Liver (tissue), 3 donors: Measurements from ENCODE around the gene FBXO34.

Source experiments
- EGR1 ChIP-seq, 2 donors: IDR thresholded peaks; 2 replicates each; pipeline ENCODE4 v1.6.1; 2016 to 2018; ENCODE audit warnings: antibody characterized with exemption in 2 of 2, low read depth in 2 of 2
- FOXA1 ChIP-seq: IDR thresholded peaks from 2 replicates; pipeline ENCODE4 v1.6.1; 2016; ENCODE audit warnings: antibody characterized with exemption
- GABPA ChIP-seq, 2 donors: IDR thresholded peaks in 1 of 2; conservative IDR thresholded peaks in 1 of 2; 2 replicates each; pipeline ENCODE4 v1.6.1; 2016; ENCODE audit warnings: antibody characterized with exemption in 2 of 2, mild to moderate bottlenecking in 1 of 2, moderate library complexity in 1 of 2
- JUND ChIP-seq, 2 donors: IDR thresholded peaks; 2 replicates each; pipeline ENCODE4 v1.6.1; 2016; ENCODE audit warnings: antibody characterized with exemption in 2 of 2
- NR2F2 ChIP-seq: IDR thresholded peaks from 2 replicates; pipeline ENCODE4 v1.6.1; 2016; ENCODE audit warnings: antibody characterized with exemption
- RAD21 ChIP-seq, 2 donors: IDR thresholded peaks; 2 replicates each; pipeline ENCODE4 v1.6.1; 2016; ENCODE audit warnings: antibody characterized with exemption in 2 of 2, mild to moderate bottlenecking in 2 of 2
- REST ChIP-seq: IDR thresholded peaks from 2 replicates; pipeline ENCODE4 v1.6.1; 2016; ENCODE audit warnings: antibody characterized with exemption, mild to moderate bottlenecking
- SP1 ChIP-seq: IDR thresholded peaks from 2 replicates; pipeline ENCODE4 v1.6.1; 2018; ENCODE audit warnings: antibody characterized with exemption, mild to moderate bottlenecking
- TAF1 ChIP-seq: conservative IDR thresholded peaks from 2 replicates; pipeline ENCODE4 v1.6.1; 2016; ENCODE audit warnings: antibody characterized with exemption, mild to moderate bottlenecking
- YY1 ChIP-seq: IDR thresholded peaks from 2 replicates; pipeline ENCODE4 v1.6.1; 2016; ENCODE audit warnings: antibody characterized with exemption, mild to moderate bottlenecking
- TF ChIP-seq, protein P1 (sequence below): fragments of 150-350 bp; IDR thresholded peaks from 2 replicates; pipeline ENCODE4 v1.5.1; 2017; ENCODE audit warnings: improper control_type of control experiment, low read depth, low read length; ENCODE audit not compliant: missing input control
- TF ChIP-seq, protein P2 (sequence below): IDR thresholded peaks from 2 replicates; pipeline ENCODE4 v1.6.1; 2016; ENCODE audit warnings: antibody characterized with exemption
- TF ChIP-seq, protein P3 (sequence below): IDR thresholded peaks from 2 replicates; pipeline ENCODE4 v1.6.1; 2016; ENCODE audit warnings: antibody characterized with exemption
- donor health status: healthy.
- donor health status: healthy.

DNA sequence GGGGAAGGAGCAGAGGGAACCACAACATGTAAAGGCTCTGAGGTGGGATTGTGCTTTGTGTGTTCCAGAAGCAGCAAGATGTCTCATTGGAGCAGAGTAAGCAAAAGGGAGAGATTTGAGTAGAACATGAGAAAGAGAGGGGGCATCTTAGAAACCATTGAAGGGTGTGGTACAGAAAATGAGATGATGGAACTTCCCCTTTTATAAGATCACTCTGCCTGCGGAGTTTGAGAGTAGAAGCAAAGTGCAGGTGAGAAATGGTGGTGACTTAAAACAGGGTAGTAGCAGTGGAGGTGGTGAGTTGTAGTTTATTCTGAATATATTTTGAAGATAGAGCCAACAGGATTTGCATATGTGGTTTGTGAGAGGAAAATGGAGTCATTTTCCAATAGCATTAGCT is 56.0 kb downstream of the FBXO34 start:
- TF ChIP-seq, protein P1, sequence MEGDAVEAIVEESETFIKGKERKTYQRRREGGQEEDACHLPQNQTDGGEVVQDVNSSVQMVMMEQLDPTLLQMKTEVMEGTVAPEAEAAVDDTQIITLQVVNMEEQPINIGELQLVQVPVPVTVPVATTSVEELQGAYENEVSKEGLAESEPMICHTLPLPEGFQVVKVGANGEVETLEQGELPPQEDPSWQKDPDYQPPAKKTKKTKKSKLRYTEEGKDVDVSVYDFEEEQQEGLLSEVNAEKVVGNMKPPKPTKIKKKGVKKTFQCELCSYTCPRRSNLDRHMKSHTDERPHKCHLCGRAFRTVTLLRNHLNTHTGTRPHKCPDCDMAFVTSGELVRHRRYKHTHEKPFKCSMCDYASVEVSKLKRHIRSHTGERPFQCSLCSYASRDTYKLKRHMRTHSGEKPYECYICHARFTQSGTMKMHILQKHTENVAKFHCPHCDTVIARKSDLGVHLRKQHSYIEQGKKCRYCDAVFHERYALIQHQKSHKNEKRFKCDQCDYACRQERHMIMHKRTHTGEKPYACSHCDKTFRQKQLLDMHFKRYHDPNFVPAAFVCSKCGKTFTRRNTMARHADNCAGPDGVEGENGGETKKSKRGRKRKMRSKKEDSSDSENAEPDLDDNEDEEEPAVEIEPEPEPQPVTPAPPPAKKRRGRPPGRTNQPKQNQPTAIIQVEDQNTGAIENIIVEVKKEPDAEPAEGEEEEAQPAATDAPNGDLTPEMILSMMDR, result no peak
- no peak for TF ChIP-seq REST
- TF ChIP-seq, protein P2, sequence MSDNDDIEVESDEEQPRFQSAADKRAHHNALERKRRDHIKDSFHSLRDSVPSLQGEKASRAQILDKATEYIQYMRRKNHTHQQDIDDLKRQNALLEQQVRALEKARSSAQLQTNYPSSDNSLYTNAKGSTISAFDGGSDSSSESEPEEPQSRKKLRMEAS, result no peak
- TF ChIP-seq, protein P3, sequence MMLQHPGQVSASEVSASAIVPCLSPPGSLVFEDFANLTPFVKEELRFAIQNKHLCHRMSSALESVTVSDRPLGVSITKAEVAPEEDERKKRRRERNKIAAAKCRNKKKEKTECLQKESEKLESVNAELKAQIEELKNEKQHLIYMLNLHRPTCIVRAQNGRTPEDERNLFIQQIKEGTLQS, result no peak
- no peak for TF ChIP-seq FOXA1
- TF ChIP-seq SP1, result no peak
- no peak for TF ChIP-seq YY1
- TF ChIP-seq RAD21 (IDR thresholded peaks at IDR 0.05), result no peak
- no peak for TF ChIP-seq TAF1
- no peak for TF ChIP-seq EGR1 (IDR thresholded peaks at IDR 0.05; ENCODE audit: low read depth in 2 of 2)
- TF ChIP-seq GABPA (IDR thresholded peaks at IDR 0.05 in 1 of 2, conservative IDR thresholded peaks at IDR 0.05 in 1 of 2), result no peak
- TF ChIP-seq JUND (IDR thresholded peaks at IDR 0.05), result no peak
- no peak for TF ChIP-seq NR2F2
